Panc1 (cell line): Measurements from ENCODE around the gene BTBD9. TPM values are rescaled to one million over a fixed set of nuclear protein-coding genes. Genes with fewer than 3 reads are reported as not detected.

ENCODE experiments used
- ATAC-seq: fragments of 200-7000 bp; cut with Tn5 transposase; 2 replicates; pipeline ENCODE4 v1.9.1; 2020; ENCODE audit warnings: mild to moderate bottlenecking, moderate library complexity
- BruUV-seq: library from RNA; stranded (reverse); fragments of 400-500 nt; replicated peaks from 2 replicates; lab custom pipeline; 2021; lab: Mats Ljungman, UMichigan
- CTCF ChIA-PET: fragments of 300-600 bp; sonication (Branson Sonifier 250); formaldehyde crosslinking; loops from one replicate; lab custom pipeline; 2022; ENCODE audit warnings: antibody characterized with exemption; lab: Charles Lee
- POLR2A ChIA-PET: fragments of 300-600 bp; sonication (Branson Sonifier 250); formaldehyde crosslinking; loops from one replicate; lab custom pipeline; 2022; ENCODE audit warnings: antibody characterized with exemption; lab: Charles Lee
- DNase-seq: peaks from one replicate; pipeline ENCODE4 v3.0.0-alpha.2; 2010; ENCODE audit warnings: low read depth, low spot score
- H3K27ac ChIP-seq: 2 replicates; pipeline ENCODE4 v1.5.1; 2011; ENCODE audit warnings: mild to moderate bottlenecking, low read length, inconsistent platforms
- H3K27me3 ChIP-seq: fragments of 200-500 bp; sonication (Bioruptor generic); 2 replicates; pipeline ENCODE4 v1.6.0; 2014; ENCODE audit warnings: low read length, inconsistent platforms; ENCODE audit not compliant: control insufficient read depth, insufficient read depth
- H3K36me3 ChIP-seq: fragments of 200-500 bp; sonication (Bioruptor generic); 2 replicates; pipeline ENCODE4 v1.5.1; 2014; ENCODE audit warnings: inconsistent platforms, mild to moderate bottlenecking, low read length, moderate library complexity; ENCODE audit not compliant: control insufficient read depth, insufficient read depth
- H3K4me1 ChIP-seq: 2 replicates; pipeline ENCODE4 v1.5.1; 2011; ENCODE audit warnings: inconsistent platforms, mild to moderate bottlenecking, low read length, moderate library complexity; ENCODE audit not compliant: control insufficient read depth, insufficient read depth
- H3K4me3 ChIP-seq, 2 experiments: 2 replicates each; pipeline ENCODE4 v1.5.1; 2011 to 2012; ENCODE audit warnings: low read depth in 2 of 2, low read length in 2 of 2, mild to moderate bottlenecking in 2 of 2, inconsistent platforms in 1 of 2, moderate library complexity in 1 of 2
- H3K9me3 ChIP-seq: fragments of 200-500 bp; sonication (Bioruptor generic); 2 replicates; pipeline ENCODE4 v1.5.1; 2014; ENCODE audit warnings: low read depth, mild to moderate bottlenecking, inconsistent platforms, low read length, moderate library complexity; ENCODE audit not compliant: control insufficient read depth, insufficient read depth
- POLR2AphosphoS5 ChIP-seq: IDR thresholded peaks from 2 replicates; pipeline ENCODE4 v1.6.1; 2012; ENCODE audit warnings: mild to moderate bottlenecking, low read depth, low read length, moderate library complexity
- SIN3A ChIP-seq: IDR thresholded peaks from 2 replicates; pipeline ENCODE4 v1.6.1; 2012; ENCODE audit warnings: low read depth, mild to moderate bottlenecking, low read length, moderate library complexity, borderline replicate concordance; ENCODE audit not compliant: insufficient read depth
- TCF7L2 ChIP-seq: IDR thresholded peaks from 2 replicates; pipeline ENCODE4 v1.6.1; 2011; ENCODE audit warnings: mild to moderate bottlenecking, low read depth, low read length, inconsistent platforms
- in situ Hi-C: cut with HindIII; loops from 2 replicates; pipeline ENCODE4 v1.10.0; 2016; ENCODE audit warnings: low sequenced_read_pairs, low pct_unique_long_range_greater_than_20kb
- intact Hi-C: fragments of 100-400 bp; cut with micrococcal nuclease; formaldehyde crosslinking; loops from one replicate; pipeline ENCODE4 v1.10.0; 2022; ENCODE audit not compliant: unreplicated experiment
- total RNA-seq: library from RNA; stranded (reverse); gene quantifications from one replicate; pipeline ENCODE4 v1.2.1, GENCODE V29; 2021; ENCODE audit not compliant: unreplicated experiment
- TF ChIP-seq, protein P1 (sequence below), 2 experiments: IDR thresholded peaks; 2 replicates each; pipeline ENCODE4 v1.6.1; 2011 to 2012; ENCODE audit warnings: low read depth in 2 of 2, control low read depth in 1 of 2, low read length in 1 of 2, mild to moderate bottlenecking in 1 of 2, moderate library complexity in 1 of 2; ENCODE audit not compliant: insufficient read depth in 1 of 2
- TF ChIP-seq, protein P2 (sequence below): fragments of 450-650 bp; IDR thresholded peaks from 2 replicates; pipeline ENCODE4 v1.5.1; 2017; ENCODE audit warnings: mild to moderate bottlenecking

BTBD9 gene
- total RNA-seq, 1 experiment from 2014 or later: 12.8 TPM

DNA sequence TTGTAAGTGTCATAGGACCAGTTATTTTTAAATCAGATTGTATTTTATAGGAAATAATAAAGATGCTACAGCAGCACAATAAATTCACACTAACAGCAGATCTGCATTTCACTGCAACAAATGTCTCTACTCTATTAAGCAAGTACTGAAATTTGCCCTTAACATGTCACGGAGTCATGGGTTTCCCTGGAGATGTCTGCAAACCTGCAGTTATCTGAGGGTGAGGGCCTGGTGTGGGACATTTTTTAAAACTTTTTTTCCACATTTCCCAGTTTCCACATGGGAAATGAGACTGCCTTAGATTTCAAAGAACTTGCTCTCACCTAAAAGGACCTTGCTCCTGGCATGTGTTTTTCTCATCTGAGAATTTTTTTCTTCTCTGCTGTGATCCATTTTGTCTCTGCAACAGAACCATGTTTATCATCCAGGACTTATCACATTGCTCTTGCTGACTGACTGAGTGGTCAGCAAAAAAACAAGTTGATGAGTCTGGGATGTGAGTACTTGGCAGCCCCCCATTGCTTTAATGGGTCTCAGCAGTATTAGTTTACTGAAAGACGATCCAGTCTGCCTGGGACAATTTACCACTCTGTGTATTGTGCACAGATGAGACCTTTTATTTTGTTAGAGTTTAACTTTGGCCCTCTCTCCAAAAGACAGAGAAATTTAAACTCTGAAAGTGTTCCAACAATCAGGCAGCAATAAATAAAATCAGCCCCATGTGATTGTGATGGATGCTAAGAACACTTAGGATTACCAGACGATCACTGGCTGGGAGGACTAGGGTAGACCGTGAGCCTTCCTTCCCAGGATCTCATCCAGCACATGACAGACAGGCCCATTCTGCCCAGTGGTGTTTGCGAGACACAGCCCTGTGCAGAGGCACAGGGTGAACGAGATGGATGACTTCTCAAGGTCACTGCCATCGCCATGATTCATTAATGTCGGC, 268.8 kb downstream of the BTBD9 start:
- no TSS peak for BruUV-seq
- Histone ChIP-seq H3K4me1 (no peaks in the 10 kb centered on the region), H3K36me3 (no peaks in the 10 kb centered on the region), H3K9me3 (no peaks in the 10 kb centered on the region), H3K27me3 (no peaks in the 10 kb centered on the region), H3K4me3 (no peak overlapping the region), H3K27ac (no peak overlapping the region)
- ChIA-PET CTCF (no interaction called here), POLR2A (no interaction called here)
- TF ChIP-seq SIN3A: no peak
- TF ChIP-seq, protein P1, sequence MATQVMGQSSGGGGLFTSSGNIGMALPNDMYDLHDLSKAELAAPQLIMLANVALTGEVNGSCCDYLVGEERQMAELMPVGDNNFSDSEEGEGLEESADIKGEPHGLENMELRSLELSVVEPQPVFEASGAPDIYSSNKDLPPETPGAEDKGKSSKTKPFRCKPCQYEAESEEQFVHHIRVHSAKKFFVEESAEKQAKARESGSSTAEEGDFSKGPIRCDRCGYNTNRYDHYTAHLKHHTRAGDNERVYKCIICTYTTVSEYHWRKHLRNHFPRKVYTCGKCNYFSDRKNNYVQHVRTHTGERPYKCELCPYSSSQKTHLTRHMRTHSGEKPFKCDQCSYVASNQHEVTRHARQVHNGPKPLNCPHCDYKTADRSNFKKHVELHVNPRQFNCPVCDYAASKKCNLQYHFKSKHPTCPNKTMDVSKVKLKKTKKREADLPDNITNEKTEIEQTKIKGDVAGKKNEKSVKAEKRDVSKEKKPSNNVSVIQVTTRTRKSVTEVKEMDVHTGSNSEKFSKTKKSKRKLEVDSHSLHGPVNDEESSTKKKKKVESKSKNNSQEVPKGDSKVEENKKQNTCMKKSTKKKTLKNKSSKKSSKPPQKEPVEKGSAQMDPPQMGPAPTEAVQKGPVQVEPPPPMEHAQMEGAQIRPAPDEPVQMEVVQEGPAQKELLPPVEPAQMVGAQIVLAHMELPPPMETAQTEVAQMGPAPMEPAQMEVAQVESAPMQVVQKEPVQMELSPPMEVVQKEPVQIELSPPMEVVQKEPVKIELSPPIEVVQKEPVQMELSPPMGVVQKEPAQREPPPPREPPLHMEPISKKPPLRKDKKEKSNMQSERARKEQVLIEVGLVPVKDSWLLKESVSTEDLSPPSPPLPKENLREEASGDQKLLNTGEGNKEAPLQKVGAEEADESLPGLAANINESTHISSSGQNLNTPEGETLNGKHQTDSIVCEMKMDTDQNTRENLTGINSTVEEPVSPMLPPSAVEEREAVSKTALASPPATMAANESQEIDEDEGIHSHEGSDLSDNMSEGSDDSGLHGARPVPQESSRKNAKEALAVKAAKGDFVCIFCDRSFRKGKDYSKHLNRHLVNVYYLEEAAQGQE (IDR thresholded peaks at IDR 0.05; ENCODE audit: insufficient read depth in 1 of 2, low read depth in 2 of 2, low read length in 1 of 2): no peak
- no peak for TF ChIP-seq TCF7L2
- intact Hi-C loops: no loop called here
- ATAC-seq (no peak), DNase-seq (no peak)
- in situ Hi-C loops: no loop called here

DNA sequence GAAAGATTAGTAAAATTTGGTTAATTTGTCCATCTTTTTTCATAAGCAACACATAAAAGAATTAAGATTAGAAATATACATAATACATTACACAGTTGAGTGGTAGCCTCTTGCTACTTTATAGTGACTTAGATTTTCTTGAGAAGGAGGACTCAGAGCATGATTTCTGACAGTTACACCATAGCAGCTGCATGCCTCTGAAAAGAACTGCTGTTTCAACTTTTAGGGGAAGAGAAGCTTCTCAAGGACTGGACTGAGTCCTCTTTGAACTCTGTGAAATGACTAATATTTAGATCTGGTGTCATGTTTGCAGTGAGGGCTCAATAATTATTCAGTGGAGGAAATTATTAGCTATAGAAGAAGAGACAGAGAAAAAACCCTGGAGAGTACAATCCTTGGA, 272.5 kb downstream of the BTBD9 start:
- DNase-seq: no peak
- no peaks in the 10 kb centered on the region for H3K9me3 ChIP-seq
- intact Hi-C loops (no loop called here), in situ Hi-C loops (no loop called here)
- no peaks in the 10 kb centered on the region for H3K27me3 ChIP-seq
- TF ChIP-seq, protein P1 (IDR thresholded peaks at IDR 0.05; ENCODE audit: insufficient read depth in 1 of 2, low read depth in 2 of 2, low read length in 1 of 2): no peak
- TF ChIP-seq, protein P2, sequence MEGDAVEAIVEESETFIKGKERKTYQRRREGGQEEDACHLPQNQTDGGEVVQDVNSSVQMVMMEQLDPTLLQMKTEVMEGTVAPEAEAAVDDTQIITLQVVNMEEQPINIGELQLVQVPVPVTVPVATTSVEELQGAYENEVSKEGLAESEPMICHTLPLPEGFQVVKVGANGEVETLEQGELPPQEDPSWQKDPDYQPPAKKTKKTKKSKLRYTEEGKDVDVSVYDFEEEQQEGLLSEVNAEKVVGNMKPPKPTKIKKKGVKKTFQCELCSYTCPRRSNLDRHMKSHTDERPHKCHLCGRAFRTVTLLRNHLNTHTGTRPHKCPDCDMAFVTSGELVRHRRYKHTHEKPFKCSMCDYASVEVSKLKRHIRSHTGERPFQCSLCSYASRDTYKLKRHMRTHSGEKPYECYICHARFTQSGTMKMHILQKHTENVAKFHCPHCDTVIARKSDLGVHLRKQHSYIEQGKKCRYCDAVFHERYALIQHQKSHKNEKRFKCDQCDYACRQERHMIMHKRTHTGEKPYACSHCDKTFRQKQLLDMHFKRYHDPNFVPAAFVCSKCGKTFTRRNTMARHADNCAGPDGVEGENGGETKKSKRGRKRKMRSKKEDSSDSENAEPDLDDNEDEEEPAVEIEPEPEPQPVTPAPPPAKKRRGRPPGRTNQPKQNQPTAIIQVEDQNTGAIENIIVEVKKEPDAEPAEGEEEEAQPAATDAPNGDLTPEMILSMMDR: no peak
- no peak for TF ChIP-seq SIN3A
- no peak for TF ChIP-seq TCF7L2
- TF ChIP-seq POLR2AphosphoS5: no peak
- H3K36me3 ChIP-seq: no peaks in the 10 kb centered on the region
- no peaks in the 10 kb centered on the region for H3K4me1 ChIP-seq
- no peak overlapping the region for H3K27ac ChIP-seq
- POLR2A ChIA-PET: interaction anchor here (0.6 kb wide), 1 partner anchor 22 kb away, joined by 3 read pairs; no protein-coding TSS in a partner anchor
- no peak for ATAC-seq
- no peak overlapping the region for H3K4me3 ChIP-seq
- CTCF ChIA-PET: no interaction called here
- BruUV-seq: no TSS peak
